Endothelial cell of coronary artery (primary cell): ENCODE results near the gene OR2A2. TPM values are rescaled to one million over a fixed set of nuclear protein-coding genes. Genes with fewer than 3 reads are reported as not detected.

ENCODE experiments used
- total RNA-seq: library from RNA; depleted of rRNA; stranded (reverse); fragments of >200 nt; gene quantifications from 2 replicates; pipeline ENCODE4 v1.2.3, GENCODE V29; 2014

OR2A2 gene, protein sequence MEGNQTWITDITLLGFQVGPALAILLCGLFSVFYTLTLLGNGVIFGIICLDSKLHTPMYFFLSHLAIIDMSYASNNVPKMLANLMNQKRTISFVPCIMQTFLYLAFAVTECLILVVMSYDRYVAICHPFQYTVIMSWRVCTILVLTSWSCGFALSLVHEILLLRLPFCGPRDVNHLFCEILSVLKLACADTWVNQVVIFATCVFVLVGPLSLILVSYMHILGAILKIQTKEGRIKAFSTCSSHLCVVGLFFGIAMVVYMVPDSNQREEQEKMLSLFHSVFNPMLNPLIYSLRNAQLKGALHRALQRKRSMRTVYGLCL
- total RNA-seq, result not detected in 2 replicates

GRCh38 chr7:144109283-144109682 lies at the start of gene OR2A2:
TSS of gene OR2A2 (plus strand) at chr7:144109583. CDS start at chr7:144109583, 0 bp downstream.

GRCh38 chr7:144069511-144069910 lies 39.9 kb upstream of the OR2A2 start, which contains the start of gene OR2A25:
TSS of gene OR2A25 (plus strand) at chr7:144069811. CDS start at chr7:144074220, 4,409 bp downstream.

DNA sequence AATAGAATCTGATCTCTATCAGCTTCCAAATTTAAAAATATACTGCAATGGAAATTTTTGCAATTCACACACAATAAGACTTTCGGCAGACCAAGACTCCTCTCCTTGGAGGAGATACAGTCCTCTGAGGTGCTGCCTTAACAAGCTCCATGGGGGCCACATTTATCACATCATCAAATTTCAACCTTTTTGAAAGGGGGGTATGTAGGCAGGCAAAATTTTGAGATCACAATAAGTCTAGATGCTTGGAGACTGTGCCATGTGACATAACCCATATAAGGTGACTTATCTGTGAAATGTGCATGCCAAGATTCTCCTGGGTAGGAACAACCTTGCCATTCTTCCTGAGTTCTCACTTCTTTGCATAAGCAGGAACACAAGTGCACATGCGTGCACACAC lies 23.4 kb upstream of the OR2A2 start, which contains the start of gene OR2A12:
Gene OR2A12, plus strand, starts transcription at position 301 of the 400 bp plus-strand sequence. CDS start 8,830 bp downstream, outside the sequence.

GRCh38 chr7:144122876-144123275 lies 13.5 kb downstream of the OR2A2 start, which contains the start of gene OR2A14:
TSS of gene OR2A14 (plus strand) at chr7:144123176. CDS start at chr7:144129113, 5,937 bp downstream.

Other genes with a start within 250 kb of the OR2A2 start
- gene TCAF1, start 207.4 kb upstream of the OR2A2 start, total RNA-seq, result 20.4 and 48.8 TPM in 2 replicates
- not detected in 2 replicates for gene OR2F2, start 174.3 kb upstream of the OR2A2 start, total RNA-seq
- not detected in 2 replicates for gene OR2F1, start 154.7 kb upstream of the OR2A2 start, total RNA-seq
- gene OR6B1, start 109.3 kb upstream of the OR2A2 start, total RNA-seq, result 0.09 TPM in 1 of 2 replicates, not detected in the other
- gene OR2A5, start 60.6 kb upstream of the OR2A2 start, total RNA-seq, result not detected in 2 replicates
- not detected in 2 replicates for gene OR2A25, start 39.8 kb upstream of the OR2A2 start, total RNA-seq
- gene OR2A12, start 23.3 kb upstream of the OR2A2 start, total RNA-seq, result not detected in 2 replicates
- gene OR2A14, start 13.6 kb downstream of the OR2A2 start, total RNA-seq, result not detected in 2 replicates
- gene CTAGE4, start 73.9 kb downstream of the OR2A2 start, total RNA-seq, result 0.18 and 0.56 TPM in 2 replicates
- 0.18 and 0.56 TPM in 2 replicates for gene ARHGEF35, start 86.2 kb downstream of the OR2A2 start, total RNA-seq
- 0.09 TPM in 1 of 2 replicates, not detected in the other for gene OR2A42, start 130.0 kb downstream of the OR2A2 start, total RNA-seq
- gene OR2A7, start 155.2 kb downstream of the OR2A2 start, total RNA-seq, result under 0.01 and 0.09 TPM in 2 replicates
- gene CTAGE8, start 159.7 kb downstream of the OR2A2 start, total RNA-seq, result not detected in 2 replicates
- under 0.01 TPM in 1 of 2 replicates, not detected in the other for gene OR2A1, start 202.8 kb downstream of the OR2A2 start, total RNA-seq
- 0.45 and 0.94 TPM in 2 replicates for gene ARHGEF5, start 245.8 kb downstream of the OR2A2 start, total RNA-seq